D721Med (cell line): Measurements from ENCODE around the gene ZNF319.

ENCODE experiments used
- DNase-seq: peaks from one replicate; pipeline ENCODE4 v3.0.0; 2011; ENCODE audit warnings: low spot score; ENCODE audit not compliant: insufficient read length
- FAIRE-seq: peaks from 2 replicates; lab custom pipeline; 2011; peaks lifted over from hg19 to GRCh38; lab: Jason Lieb, UNC
- CTCF ChIP-seq: IDR thresholded peaks from 2 replicates; pipeline ENCODE4 v1.5.1; 2012; ENCODE audit warnings: mild to moderate bottlenecking, control low read depth; ENCODE audit not compliant: insufficient read depth; ENCODE audit errors: missing control alignments

ZNF319 gene

DNA sequence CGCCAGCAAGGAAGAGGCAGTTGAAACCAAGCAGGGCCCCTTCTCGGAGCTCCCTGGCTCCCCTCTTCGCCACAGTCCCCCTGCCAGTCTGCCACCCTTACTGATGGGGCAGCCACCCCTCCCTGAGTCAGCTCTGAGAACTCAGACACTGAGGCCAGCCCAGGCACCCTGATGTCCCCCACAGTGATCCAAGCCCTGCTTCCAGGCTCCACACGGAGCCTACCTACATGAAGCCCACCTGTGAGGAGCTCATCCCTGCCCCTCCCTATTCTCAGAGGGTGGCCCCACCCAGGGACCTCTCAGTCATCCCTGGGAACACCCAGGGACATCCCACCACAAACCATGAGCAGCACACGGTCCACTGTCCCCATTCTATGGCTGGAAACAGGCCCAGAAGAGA is 38.4 kb downstream of the ZNF319 start:
- DNase-seq, result no peak
- no peak for FAIRE-seq
- TF ChIP-seq CTCF, result no peak

- no peak for DNase-seq
- FAIRE-seq, result no peak
- TF ChIP-seq CTCF, result no peak
These were observed 38.9 kb downstream of the ZNF319 start for GRCh38 chr16:57961538-57961937.

- TF ChIP-seq CTCF, result no peak
- no peak for DNase-seq
- no peak for FAIRE-seq
These were observed 39.5 kb downstream of the ZNF319 start for GRCh38 chr16:57960826-57961472.

GRCh38 chr16:57960310-57960709 is 40.2 kb downstream of the ZNF319 start:
- no peak for TF ChIP-seq CTCF
- FAIRE-seq (no peak), DNase-seq (no peak)

DNA sequence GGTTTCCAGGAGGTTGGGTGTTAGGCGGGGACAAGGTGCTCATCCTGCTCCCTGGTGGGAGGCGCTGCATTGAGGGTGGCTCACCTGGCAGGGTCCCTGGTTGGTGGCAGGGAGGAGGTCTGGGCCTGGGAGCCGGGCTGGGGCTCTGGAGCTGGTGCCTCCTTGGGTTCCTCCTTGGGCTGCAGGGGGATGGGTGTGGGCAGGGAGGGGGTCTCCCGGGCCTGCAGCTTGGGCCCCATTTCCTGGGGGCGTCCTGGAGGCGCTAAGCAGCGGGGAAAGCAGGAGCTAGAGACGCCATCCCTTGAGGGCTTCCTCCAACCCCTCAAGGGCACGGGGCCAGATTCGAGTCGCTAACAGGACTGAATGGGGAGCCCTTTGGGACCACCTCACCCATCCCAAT is 40.7 kb downstream of the ZNF319 start:
- FAIRE-seq (no peak), DNase-seq (no peak)

DNA sequence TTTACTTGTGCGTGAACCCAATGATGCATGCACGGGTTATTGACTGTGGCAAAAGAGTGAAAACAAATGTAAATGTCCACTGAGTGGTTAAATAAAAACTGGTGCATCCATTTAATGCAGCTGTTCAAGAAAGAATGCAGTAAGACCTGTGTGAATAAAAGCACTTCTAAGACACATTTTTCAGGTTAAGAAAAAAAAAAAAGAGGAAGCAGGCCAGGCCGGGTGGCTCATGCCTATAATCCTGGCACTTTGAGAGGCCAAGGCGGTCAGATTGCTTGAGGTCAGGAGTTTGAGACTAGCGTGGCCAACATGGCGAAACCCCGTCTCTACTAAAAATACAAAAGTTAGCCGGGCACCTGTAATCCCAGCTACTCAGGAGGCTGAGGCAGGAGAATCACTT is 41.4 kb downstream of the ZNF319 start:
- no peak for DNase-seq
- FAIRE-seq, result no peak
- TF ChIP-seq CTCF, result no peak

More for the DNA sequence above, 40.7 kb downstream of the ZNF319 start:
- TF ChIP-seq CTCF, result no peak

DNA sequence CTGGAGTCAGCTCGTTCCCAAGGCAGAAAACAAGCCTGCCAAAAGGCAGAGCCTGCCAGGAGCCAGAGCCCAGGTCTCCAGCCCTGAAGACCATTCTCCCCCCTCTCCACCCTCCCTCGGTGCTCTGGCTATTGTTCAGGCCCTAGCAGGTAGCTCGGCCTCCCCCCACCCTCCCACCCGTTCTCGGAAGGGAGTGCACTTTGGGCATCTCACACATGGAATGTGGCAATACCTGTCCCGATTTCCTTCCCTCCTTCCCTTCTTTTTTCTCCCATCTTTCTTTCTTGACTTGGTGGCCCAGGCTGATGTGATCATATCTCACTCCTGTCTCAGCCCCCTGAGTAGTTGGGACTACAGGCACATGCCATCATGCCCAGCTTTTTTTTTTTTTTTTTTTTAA is 41.9 kb downstream of the ZNF319 start:
- no peak for FAIRE-seq
- TF ChIP-seq CTCF, result no peak
- DNase-seq, result no peak
